Activated T-helper 17 cell treated with anti-CD3 and anti-CD28 coated beads, Interleukin-2, amount 50 U/mL, for 72 hours (primary cell): ENCODE measurements around the gene INPP5B. TPM values are rescaled to one million over a fixed set of nuclear protein-coding genes. Genes with fewer than 3 reads are reported as not detected.
"Not testable (repeated sequence)": the region's sequence is repeated elsewhere in the genome, so short reads cannot be mapped to it uniquely, and the experiment has no call there.

ENCODE experiments used
- ATAC-seq: fragments of 150-1000 bp; cut with Tn5 transposase; replicated peaks from 2 replicates; pipeline ENCODE4 v1.10.0; 2021; ENCODE audit warnings: mild to moderate bottlenecking, moderate library complexity
- H3K27ac Mint-ChIP-seq: one replicate; pipeline ENCODE4 v1.8.0; 2022; ENCODE audit warnings: mixed read lengths
- H3K27me3 Mint-ChIP-seq: one replicate; pipeline ENCODE4 v1.8.0; 2022; ENCODE audit warnings: mixed read lengths
- H3K36me3 Mint-ChIP-seq: one replicate; pipeline ENCODE4 v1.8.0; 2022; ENCODE audit warnings: low read depth, mild to moderate bottlenecking, mixed read lengths
- H3K4me1 Mint-ChIP-seq: one replicate; pipeline ENCODE4 v1.8.0; 2022; ENCODE audit warnings: mixed read lengths
- H3K4me3 Mint-ChIP-seq: one replicate; pipeline ENCODE4 v1.8.0; 2022; ENCODE audit warnings: mild to moderate bottlenecking, mixed read lengths
- H3K9me3 Mint-ChIP-seq: one replicate; pipeline ENCODE4 v1.8.0; 2022; ENCODE audit warnings: mixed read lengths
- total RNA-seq, 2 donors: library from RNA; stranded (reverse); gene quantifications; one replicate each; pipeline ENCODE4 v1.2.3, GENCODE V29; 2022

Gene INPP5B
- total RNA-seq, 2 donors from 2014 or later = 21.6 to 26.9 TPM

GRCh38 chr1:37910886-37911285 lies 36.0 kb downstream of the INPP5B start:
- not testable (repeated sequence) for H3K4me3 Mint-ChIP-seq, H3K9me3 Mint-ChIP-seq, ATAC-seq, H3K27me3 Mint-ChIP-seq, H3K4me1 Mint-ChIP-seq, H3K27ac Mint-ChIP-seq
- peaks cover 17% of the 10 kb centered on the region for H3K36me3 Mint-ChIP-seq

GRCh38 chr1:37908531-37908930 lies 38.3 kb downstream of the INPP5B start:
- H3K9me3 Mint-ChIP-seq, H3K4me3 Mint-ChIP-seq, H3K27me3 Mint-ChIP-seq, H3K27ac Mint-ChIP-seq, H3K4me1 Mint-ChIP-seq, ATAC-seq: not testable (repeated sequence)
- H3K36me3 Mint-ChIP-seq = peaks cover 17% of the 10 kb centered on the region

GRCh38 chr1:37907416-37908125 lies 39.3 kb downstream of the INPP5B start:
- H3K4me3 Mint-ChIP-seq, H3K9me3 Mint-ChIP-seq, H3K27ac Mint-ChIP-seq, H3K27me3 Mint-ChIP-seq, ATAC-seq, H3K4me1 Mint-ChIP-seq: not testable (repeated sequence)
- peaks cover 17% of the 10 kb centered on the region for H3K36me3 Mint-ChIP-seq

GRCh38 chr1:37906591-37906990 lies 40.3 kb downstream of the INPP5B start:
- not testable (repeated sequence) for H3K4me3 Mint-ChIP-seq, ATAC-seq, H3K9me3 Mint-ChIP-seq, H3K27ac Mint-ChIP-seq, H3K27me3 Mint-ChIP-seq, H3K4me1 Mint-ChIP-seq
- H3K36me3 Mint-ChIP-seq = peaks cover 26% of the 10 kb centered on the region

- Mint-ChIP-seq H3K4me1 (peaks cover 16% of the 10 kb centered on the region), H3K36me3 (peaks cover 27% of the 10 kb centered on the region), H3K27me3 (no peaks in the 10 kb centered on the region), H3K27ac (no peak overlapping the region), H3K4me3 (no peak overlapping the region), H3K9me3 (peaks cover 10% of the 10 kb centered on the region)
- no peak for ATAC-seq
Observed at GRCh38 chr1:37905727-37906126, 41.1 kb downstream of the INPP5B start.

GRCh38 chr1:37903921-37904320 lies 42.9 kb downstream of the INPP5B start:
- peaks cover 21% of the 10 kb centered on the region for H3K36me3 Mint-ChIP-seq
- not testable (repeated sequence) for H3K4me3 Mint-ChIP-seq, ATAC-seq, H3K9me3 Mint-ChIP-seq, H3K27me3 Mint-ChIP-seq, H3K27ac Mint-ChIP-seq
- peaks cover 14% of the 10 kb centered on the region for H3K4me1 Mint-ChIP-seq

GRCh38 chr1:37902983-37903382 lies 43.9 kb downstream of the INPP5B start:
- peaks cover 11% of the 10 kb centered on the region for H3K4me1 Mint-ChIP-seq
- H3K36me3 Mint-ChIP-seq = peaks cover 11% of the 10 kb centered on the region
- H3K27ac Mint-ChIP-seq = peak overlapping the region; percentile 77
- H3K4me3 Mint-ChIP-seq = no peak overlapping the region
- H3K27me3 Mint-ChIP-seq = no peaks in the 10 kb centered on the region
- no peak for ATAC-seq
- H3K9me3 Mint-ChIP-seq = peaks cover 2% of the 10 kb centered on the region

- no peaks in the 10 kb centered on the region for H3K27me3 Mint-ChIP-seq
- no peak for ATAC-seq
- H3K27ac Mint-ChIP-seq = peak overlapping the region; percentile 77
- peak overlapping the region; percentile 25 for H3K4me3 Mint-ChIP-seq
- H3K36me3 Mint-ChIP-seq = peaks cover 10% of the 10 kb centered on the region
- H3K9me3 Mint-ChIP-seq = no peaks in the 10 kb centered on the region
- peaks cover 11% of the 10 kb centered on the region for H3K4me1 Mint-ChIP-seq
Observed at GRCh38 chr1:37901893-37902225, 45.0 kb downstream of the INPP5B start.

GRCh38 chr1:37901191-37901892 lies 45.5 kb downstream of the INPP5B start:
- H3K9me3 Mint-ChIP-seq = no peaks in the 10 kb centered on the region
- H3K4me1 Mint-ChIP-seq = peaks cover 11% of the 10 kb centered on the region
- H3K4me3 Mint-ChIP-seq = peak overlapping the region; percentile 25
- no peaks in the 10 kb centered on the region for H3K27me3 Mint-ChIP-seq
- H3K27ac Mint-ChIP-seq = peak overlapping the region; percentile 77
- H3K36me3 Mint-ChIP-seq = peaks cover 10% of the 10 kb centered on the region
- peak; percentile 32 for ATAC-seq

- Mint-ChIP-seq H3K4me1 (peaks cover 11% of the 10 kb centered on the region), H3K36me3 (peaks cover 10% of the 10 kb centered on the region)
- H3K4me3 Mint-ChIP-seq, ATAC-seq, H3K9me3 Mint-ChIP-seq, H3K27ac Mint-ChIP-seq, H3K27me3 Mint-ChIP-seq: not testable (repeated sequence)
Observed at GRCh38 chr1:37897563-37897962, 49.3 kb downstream of the INPP5B start.

- H3K27me3 Mint-ChIP-seq = no peaks in the 10 kb centered on the region
- peaks cover 11% of the 10 kb centered on the region for H3K36me3 Mint-ChIP-seq
- ATAC-seq = no peak
- no peak overlapping the region for H3K4me3 Mint-ChIP-seq
- no peaks in the 10 kb centered on the region for H3K9me3 Mint-ChIP-seq
- no peak overlapping the region for H3K27ac Mint-ChIP-seq
- no peaks in the 10 kb centered on the region for H3K4me1 Mint-ChIP-seq
Observed at GRCh38 chr1:37893673-37894072, 53.2 kb downstream of the INPP5B start.

- H3K4me3 Mint-ChIP-seq = no peak overlapping the region
- no peak for ATAC-seq
- H3K4me1 Mint-ChIP-seq = no peaks in the 10 kb centered on the region
- H3K36me3 Mint-ChIP-seq = peaks cover 24% of the 10 kb centered on the region
- H3K27ac Mint-ChIP-seq = no peak overlapping the region
- no peaks in the 10 kb centered on the region for H3K9me3 Mint-ChIP-seq
- no peaks in the 10 kb centered on the region for H3K27me3 Mint-ChIP-seq
Observed at GRCh38 chr1:37892151-37893047, 54.5 kb downstream of the INPP5B start.

GRCh38 chr1:37890378-37891014 lies 56.4 kb downstream of the INPP5B start:
- Mint-ChIP-seq H3K27ac (no peak overlapping the region), H3K27me3 (no peaks in the 10 kb centered on the region)
- peak; percentile 43 for ATAC-seq

GRCh38 chr1:37888022-37888700 lies 58.7 kb downstream of the INPP5B start:
- no peaks in the 10 kb centered on the region for H3K27me3 Mint-ChIP-seq
- no peaks in the 10 kb centered on the region for H3K9me3 Mint-ChIP-seq
- no peak overlapping the region for H3K4me3 Mint-ChIP-seq
- H3K4me1 Mint-ChIP-seq = peaks cover 6% of the 10 kb centered on the region
- no peak overlapping the region for H3K27ac Mint-ChIP-seq
- no peak for ATAC-seq
- H3K36me3 Mint-ChIP-seq = peaks cover 62% of the 10 kb centered on the region

More at GRCh38 chr1:37890378-37891014, 56.4 kb downstream of the INPP5B start:
- H3K4me3 Mint-ChIP-seq = no peak overlapping the region
- H3K4me1 Mint-ChIP-seq = no peaks in the 10 kb centered on the region
- H3K9me3 Mint-ChIP-seq = no peaks in the 10 kb centered on the region
- H3K36me3 Mint-ChIP-seq = peaks cover 43% of the 10 kb centered on the region
